Effector memory CD4-positive, alpha-beta T cell (primary cell): ENCODE data around the gene AKT1.

ENCODE experiments used
- DNase-seq, 3 donors: peaks; one replicate each; pipeline ENCODE4 v3.0.0-alpha.2; 2020
- H3K27ac ChIP-seq: 2 replicates; pipeline ENCODE4 v1.7.0; 2013; ENCODE audit warnings: mild to moderate bottlenecking, low read length, moderate library complexity; ENCODE audit not compliant: insufficient read depth, poor library complexity, severe bottlenecking
- H3K27me3 ChIP-seq: replicated peaks from 2 replicates; pipeline ENCODE4 v1.7.0; 2013; ENCODE audit warnings: mild to moderate bottlenecking, low read length; ENCODE audit not compliant: insufficient read depth, control insufficient read depth, poor library complexity, severe bottlenecking
- H3K36me3 ChIP-seq: 2 replicates; pipeline ENCODE4 v1.7.0; 2013; ENCODE audit warnings: mild to moderate bottlenecking, low read length, moderate library complexity; ENCODE audit not compliant: control insufficient read depth, insufficient read depth
- H3K4me1 ChIP-seq: 2 replicates; pipeline ENCODE4 v1.7.0; 2013; ENCODE audit warnings: low read length, mild to moderate bottlenecking; ENCODE audit not compliant: control insufficient read depth, insufficient read depth, poor library complexity, severe bottlenecking
- H3K4me3 ChIP-seq: 2 replicates; pipeline ENCODE4 v1.7.0; 2013; ENCODE audit warnings: low read length, low read depth, mild to moderate bottlenecking; ENCODE audit not compliant: insufficient read depth, poor library complexity, severe bottlenecking
- H3K9me3 ChIP-seq: 2 replicates; pipeline ENCODE4 v1.7.0; 2013; ENCODE audit warnings: mild to moderate bottlenecking, low read length, moderate library complexity; ENCODE audit not compliant: control insufficient read depth

AKT1 gene

DNA sequence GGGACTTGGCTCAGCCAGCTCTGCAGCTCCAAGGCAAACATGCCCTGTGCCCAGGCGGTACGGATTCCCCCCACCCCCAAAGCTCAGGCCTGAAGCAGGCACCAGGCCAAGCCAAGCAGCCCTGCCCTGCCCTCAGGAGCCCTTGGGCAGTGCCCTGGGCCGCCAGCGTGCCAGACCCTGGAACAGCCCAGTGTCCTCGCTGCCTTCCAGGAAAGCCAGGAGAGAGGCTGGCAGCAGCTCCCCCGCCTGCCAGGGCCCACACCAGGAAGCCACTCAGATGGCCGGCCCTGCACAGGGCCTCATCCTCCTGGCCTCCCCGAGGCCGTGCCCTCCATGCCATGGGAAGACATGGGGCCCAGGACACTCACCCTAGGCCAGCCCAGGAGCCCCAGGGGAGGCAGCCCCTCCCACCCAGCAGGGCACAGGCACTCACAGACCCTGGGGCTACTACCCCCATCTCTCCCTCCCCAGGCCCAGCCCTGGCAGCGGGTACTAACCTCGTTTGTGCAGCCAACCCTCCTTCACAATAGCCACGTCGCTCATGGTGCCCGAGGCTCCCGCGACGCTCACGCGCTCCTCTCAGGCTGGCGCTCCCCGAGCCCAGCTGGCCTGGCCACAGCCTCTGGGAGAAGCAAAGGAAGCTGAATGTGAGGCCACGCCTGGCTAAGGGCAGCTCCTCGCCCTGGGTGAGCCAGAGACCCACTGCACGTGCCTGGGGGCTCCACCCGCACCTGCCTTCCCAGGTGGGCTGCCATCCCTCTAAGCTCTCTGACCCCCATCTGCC lies 3.3 kb downstream of the AKT1 start:
- Histone ChIP-seq H3K9me3 (no peaks in the 10 kb centered on the region), H3K4me1 (peaks cover 42% of the 10 kb centered on the region), H3K27ac (no peak overlapping the region), H3K4me3 (no peak overlapping the region), H3K36me3 (peaks cover 27% of the 10 kb centered on the region), H3K27me3 (no peaks in the 10 kb centered on the region)
- DNase-seq, result no peak

DNA sequence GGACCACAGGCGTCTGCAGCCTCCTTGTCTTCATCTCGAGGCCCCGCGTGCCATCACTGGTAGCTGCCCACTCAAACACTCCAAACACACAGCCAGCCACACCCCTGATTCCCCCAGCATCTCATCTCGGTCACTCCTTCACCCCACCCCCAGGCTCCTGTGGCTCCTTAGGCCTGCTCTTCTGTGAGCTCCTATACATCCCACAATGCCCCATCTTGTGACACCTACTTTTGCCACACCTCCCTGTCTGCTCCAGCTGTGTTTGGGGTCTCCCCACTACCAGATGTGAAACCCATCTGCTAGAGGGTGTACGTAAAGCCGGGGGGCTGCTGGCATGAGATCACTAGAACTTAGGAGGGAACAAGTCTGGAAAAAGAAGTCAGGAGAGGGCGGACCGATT lies 4.1 kb downstream of the AKT1 start:
- H3K4me1 ChIP-seq, result peaks cover 51% of the 10 kb centered on the region
- peaks cover 27% of the 10 kb centered on the region for H3K36me3 ChIP-seq

DNA sequence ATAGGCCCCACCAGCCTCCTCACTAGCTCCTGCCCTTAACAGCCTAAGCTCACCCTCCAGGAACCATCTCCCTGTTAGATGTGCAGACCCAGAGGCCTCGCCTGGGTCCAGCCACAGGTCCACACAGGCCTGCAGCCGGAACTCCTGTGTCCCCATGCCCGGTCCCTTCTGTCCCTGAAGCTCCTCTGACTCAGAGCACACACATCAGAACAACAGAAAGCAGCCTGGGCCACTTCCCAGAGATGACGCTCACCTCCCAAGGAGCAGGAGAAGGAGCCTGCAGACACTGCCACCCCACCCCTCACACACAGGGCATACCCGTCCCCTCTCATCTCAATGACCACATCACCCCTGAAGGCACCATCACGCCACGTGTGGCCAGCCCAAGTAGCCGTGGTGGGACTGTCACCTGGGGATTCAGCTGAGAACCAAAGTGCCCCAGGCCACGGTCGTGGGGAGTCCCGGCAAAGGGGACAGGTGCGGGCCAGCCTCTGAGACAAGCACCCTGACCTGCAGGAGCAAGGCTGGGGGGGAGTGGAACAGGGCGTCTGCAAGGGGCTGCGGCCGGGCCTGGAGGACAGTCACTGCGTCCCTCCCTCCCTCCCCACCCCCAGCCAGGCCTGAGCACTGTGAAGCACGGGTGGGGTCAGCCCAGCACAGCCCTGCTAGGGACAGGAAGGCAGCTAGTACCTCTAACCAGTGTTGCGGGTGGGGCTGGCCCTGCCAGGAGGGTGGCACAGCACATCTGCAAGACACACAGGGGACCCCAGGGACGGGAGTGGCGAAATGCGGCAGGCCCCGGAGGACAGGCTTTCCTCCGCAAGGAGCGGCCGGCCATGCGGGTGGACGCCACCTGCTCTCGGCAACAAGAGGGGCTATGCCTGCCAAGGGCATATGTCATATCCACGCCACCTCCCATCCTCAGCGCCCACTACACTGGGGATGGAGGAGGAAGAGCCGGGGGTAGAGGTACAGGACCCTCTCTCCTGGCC lies 5.5 kb downstream of the AKT1 start:
- DNase-seq, result no peak

More for the DNA sequence above, 4.1 kb downstream of the AKT1 start:
- no peak for DNase-seq
- H3K27ac ChIP-seq, result no peak overlapping the region
- no peaks in the 10 kb centered on the region for H3K9me3 ChIP-seq
- H3K27me3 ChIP-seq, result no peaks in the 10 kb centered on the region
- no peak overlapping the region for H3K4me3 ChIP-seq

DNA sequence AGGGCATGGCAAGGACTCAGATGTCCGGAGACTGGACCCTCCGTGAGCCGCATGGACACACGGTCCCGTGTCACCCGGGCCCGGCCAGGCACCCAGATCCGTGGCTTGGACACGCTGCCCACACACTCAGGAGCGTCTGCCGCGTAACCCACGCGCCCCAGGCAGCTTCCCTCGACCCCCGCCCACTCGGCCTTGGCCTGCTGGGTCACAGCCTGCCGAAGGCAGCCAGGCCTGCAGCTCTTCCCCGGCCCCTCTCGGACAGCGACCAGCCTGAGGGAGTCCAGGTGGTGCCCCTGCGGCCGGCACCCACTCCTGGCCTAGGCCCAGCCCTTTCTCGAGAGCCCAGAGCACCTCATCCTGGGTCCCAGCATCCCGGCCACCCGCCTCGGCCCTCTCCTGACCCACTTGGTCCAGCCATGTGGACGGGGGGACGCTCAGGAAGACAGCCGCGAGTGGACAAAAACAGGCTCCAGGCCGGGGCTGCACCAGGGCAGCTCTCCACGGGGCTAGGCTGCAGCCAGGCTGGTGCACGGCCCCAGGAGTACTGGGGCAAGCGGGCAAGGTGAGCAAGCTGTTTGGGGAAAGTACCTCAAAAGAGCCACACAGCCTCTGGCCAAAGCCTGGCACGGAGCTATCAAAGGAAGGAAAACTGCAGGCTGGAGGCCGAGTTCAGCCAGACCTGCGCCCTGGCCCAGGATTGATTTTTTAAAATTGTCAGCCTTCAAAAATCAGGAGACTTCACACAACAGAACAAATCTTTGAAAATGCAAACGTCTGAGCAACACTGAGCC lies 6.5 kb downstream of the AKT1 start:
- Histone ChIP-seq H3K36me3 (peaks cover 27% of the 10 kb centered on the region), H3K9me3 (no peaks in the 10 kb centered on the region), H3K4me3 (no peak overlapping the region), H3K27me3 (no peaks in the 10 kb centered on the region), H3K27ac (no peak overlapping the region), H3K4me1 (peaks cover 39% of the 10 kb centered on the region)
- DNase-seq, result no peak

More for the DNA sequence above, 5.5 kb downstream of the AKT1 start:
- Histone ChIP-seq H3K9me3 (no peaks in the 10 kb centered on the region), H3K36me3 (peaks cover 27% of the 10 kb centered on the region), H3K27me3 (no peaks in the 10 kb centered on the region), H3K4me3 (no peak overlapping the region), H3K27ac (no peak overlapping the region), H3K4me1 (peaks cover 49% of the 10 kb centered on the region)

DNA sequence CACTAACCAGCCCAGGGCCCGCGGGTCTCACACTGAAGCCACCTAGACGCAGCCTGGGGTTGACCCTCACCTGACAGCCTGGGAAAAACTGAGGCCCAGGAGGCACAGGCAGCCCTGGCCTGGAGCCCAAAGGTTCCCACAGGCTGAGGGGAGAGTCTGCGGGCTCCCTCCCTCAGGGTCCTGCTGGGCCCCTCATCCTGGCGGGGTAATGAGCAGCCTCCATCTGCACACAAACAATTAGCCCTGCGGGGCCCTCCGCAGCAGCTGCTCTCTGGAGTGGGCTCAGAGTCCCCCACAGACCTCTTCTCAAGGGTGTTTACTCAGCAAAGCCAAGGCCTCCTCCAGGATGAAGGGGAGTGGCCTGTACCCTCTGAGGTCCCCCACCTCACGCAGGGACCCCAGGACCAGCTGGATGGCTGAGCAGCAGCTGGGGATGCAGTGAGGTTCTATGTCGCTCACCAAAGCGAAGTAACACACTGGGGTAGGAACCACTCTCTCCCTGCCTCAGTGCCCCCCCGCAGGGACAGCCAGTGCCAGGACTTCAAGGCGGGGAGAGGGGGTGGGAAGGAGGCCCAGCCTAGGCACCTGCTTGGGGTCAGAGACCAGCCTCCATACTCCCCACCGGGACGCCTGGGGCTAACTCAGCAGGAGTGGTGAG lies 7.3 kb downstream of the AKT1 start:
- Histone ChIP-seq H3K27ac (no peak overlapping the region), H3K4me1 (peaks cover 31% of the 10 kb centered on the region), H3K36me3 (peaks cover 27% of the 10 kb centered on the region), H3K27me3 (no peaks in the 10 kb centered on the region), H3K9me3 (no peaks in the 10 kb centered on the region), H3K4me3 (no peak overlapping the region)
- DNase-seq, result no peak

DNA sequence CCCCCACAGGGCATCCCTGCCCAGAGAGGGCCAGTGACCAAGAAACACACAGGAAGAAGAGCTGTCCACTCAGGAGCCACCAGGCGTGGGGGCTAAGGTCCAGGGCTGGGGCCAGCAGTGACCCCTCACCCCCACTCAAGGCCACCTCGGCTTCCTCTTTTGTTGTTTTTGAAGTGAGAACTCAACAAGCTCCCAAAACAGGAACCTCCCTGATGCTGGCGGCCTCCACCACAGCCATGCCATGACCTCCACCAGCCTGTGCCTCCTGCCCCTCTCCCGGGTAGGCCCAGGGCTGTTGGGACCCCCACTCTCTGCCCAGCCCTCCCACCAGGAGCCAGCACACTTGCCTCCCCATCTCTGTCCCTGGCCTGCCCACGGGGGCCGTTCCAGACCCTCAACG lies 7.8 kb downstream of the AKT1 start:
- DNase-seq, result no peak
- H3K27ac ChIP-seq, result no peak overlapping the region
- H3K4me3 ChIP-seq, result no peak overlapping the region
- no peaks in the 10 kb centered on the region for H3K27me3 ChIP-seq
- peaks cover 27% of the 10 kb centered on the region for H3K36me3 ChIP-seq
- peaks cover 27% of the 10 kb centered on the region for H3K4me1 ChIP-seq
- H3K9me3 ChIP-seq, result no peaks in the 10 kb centered on the region

DNA sequence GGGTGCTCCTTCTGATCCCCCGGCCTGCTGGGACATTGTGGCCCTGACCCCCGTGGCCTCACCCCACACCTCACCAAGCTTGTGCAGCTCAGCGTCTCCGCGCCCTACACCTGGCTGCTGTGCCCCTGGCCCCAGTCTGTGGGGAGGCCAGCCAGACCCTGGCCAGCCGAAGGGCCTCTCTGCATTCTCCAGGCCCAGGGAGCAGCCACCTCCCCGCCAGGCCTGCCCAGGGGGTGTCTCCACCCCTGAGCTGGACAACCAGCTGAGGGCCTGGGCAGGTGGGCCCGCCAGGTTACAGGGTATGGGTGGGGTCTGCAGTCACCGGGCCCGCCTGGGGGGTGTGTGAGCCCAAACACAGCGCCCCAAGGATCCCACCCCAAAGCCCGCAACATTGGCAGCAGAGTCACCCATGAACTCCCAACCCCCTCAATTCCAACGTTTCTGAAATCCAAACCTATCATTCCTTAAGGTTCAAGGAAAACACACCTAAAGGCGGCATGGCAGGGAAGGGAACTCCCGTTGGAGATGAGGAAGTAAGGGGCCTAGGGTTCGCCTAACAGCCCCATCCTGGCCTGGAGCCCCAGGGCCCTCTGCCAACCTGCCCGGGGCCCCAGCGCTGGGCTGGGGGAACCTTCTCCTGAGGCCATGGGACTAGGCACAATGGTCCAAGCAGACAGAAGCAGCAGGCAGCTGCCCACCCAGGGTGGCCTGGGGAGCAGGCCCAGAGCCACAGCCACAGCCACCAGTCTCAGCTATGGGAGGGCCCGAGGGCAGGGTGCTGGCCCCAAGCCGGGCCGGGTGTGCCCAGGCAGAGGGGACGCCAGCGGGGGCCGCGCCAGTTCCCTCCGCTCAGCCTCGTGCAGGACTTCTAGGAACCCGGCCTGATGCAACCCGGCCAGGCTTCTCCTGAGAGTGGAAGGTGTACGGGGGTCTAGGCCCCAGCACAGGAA lies 8.5 kb downstream of the AKT1 start:
- H3K36me3 ChIP-seq, result peaks cover 27% of the 10 kb centered on the region
- no peak for DNase-seq
- no peaks in the 10 kb centered on the region for H3K27me3 ChIP-seq
- H3K4me3 ChIP-seq, result no peak overlapping the region
- no peaks in the 10 kb centered on the region for H3K9me3 ChIP-seq
- no peak overlapping the region for H3K27ac ChIP-seq
- H3K4me1 ChIP-seq, result peaks cover 26% of the 10 kb centered on the region

DNA sequence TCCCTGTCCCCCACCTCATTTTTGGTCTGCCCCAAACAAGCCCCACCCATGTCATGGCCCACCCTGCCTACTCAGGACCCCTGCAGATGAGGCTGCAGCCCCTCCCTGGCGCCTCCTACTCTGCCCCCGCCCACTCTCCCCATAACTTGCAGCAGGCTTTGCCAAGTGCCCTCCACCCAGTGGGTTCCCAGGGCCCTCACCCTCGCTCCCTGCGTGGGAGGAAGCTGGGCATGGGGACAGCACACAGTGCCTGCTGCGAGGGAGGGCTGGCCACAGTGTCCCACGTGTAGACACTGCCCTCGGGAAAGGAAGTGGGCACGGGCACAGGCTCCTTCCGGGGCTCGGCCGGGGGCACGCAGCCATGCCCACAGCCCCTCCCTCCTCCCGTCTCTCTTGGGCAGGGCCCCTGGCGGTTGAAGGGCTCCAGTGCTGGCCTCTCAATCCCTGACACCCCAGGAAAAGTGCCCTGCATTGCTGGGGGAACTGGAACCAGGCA lies 9.4 kb downstream of the AKT1 start:
- no peaks in the 10 kb centered on the region for H3K9me3 ChIP-seq
- H3K4me3 ChIP-seq, result no peak overlapping the region
- peaks cover 24% of the 10 kb centered on the region for H3K4me1 ChIP-seq
- H3K36me3 ChIP-seq, result peaks cover 19% of the 10 kb centered on the region
- H3K27ac ChIP-seq, result no peak overlapping the region
- no peak for DNase-seq
- H3K27me3 ChIP-seq, result no peaks in the 10 kb centered on the region
